Stimulated activated CD4-positive, alpha-beta T cell treated with anti-CD3 and anti-CD28 coated beads, Interleukin-4, amount 100 ng/mL, for 24 hours (primary cell): ENCODE measurements around the gene PNPLA2.
A peak's percentile ranks its signal among the peaks of the same experiment; 100 is the strongest.

Experiments used
- DNase-seq: peaks from one replicate; pipeline ENCODE4 v3.0.0-alpha.2; 2020

PNPLA2 gene, protein sequence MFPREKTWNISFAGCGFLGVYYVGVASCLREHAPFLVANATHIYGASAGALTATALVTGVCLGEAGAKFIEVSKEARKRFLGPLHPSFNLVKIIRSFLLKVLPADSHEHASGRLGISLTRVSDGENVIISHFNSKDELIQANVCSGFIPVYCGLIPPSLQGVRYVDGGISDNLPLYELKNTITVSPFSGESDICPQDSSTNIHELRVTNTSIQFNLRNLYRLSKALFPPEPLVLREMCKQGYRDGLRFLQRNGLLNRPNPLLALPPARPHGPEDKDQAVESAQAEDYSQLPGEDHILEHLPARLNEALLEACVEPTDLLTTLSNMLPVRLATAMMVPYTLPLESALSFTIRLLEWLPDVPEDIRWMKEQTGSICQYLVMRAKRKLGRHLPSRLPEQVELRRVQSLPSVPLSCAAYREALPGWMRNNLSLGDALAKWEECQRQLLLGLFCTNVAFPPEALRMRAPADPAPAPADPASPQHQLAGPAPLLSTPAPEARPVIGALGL

DNA sequence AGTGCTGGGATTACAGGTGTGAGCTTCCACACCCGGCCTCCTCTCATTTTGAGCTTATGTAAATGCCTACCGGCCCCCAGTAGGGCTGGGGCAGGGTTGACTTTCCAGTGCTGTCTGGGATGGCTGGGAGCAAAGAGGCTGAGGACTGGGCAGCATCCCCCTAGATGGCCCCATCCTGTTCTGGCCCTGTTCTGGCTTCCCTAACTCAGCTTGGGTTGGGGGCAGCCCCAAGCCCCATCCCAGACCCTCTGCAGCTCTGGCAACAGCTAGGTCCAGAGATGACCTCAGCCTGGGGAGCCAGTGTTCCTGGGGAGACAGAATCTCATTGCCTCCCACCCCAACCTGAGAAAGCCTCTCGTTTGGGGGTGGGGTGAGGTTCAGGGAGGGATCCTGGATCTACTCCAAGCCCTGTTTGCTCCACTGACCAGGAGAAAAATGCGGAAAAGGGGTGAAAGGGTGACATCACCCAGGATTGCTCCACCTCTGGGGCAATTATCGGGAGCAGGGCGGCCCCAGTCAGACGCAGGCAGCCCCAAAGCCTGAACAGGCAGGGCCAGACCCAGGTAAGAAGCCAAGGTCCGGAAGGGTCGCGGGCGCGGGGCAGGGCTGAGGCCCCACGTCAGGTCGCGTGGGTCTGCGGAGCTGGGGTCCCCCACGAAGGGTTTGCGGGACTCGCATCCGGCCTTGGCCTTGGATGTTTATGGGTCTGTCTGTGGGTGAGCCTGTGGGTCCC, at the start of gene PNPLA2:
TSS of gene PNPLA2 (plus strand) at position 519 of the 733 bp plus-strand sequence. CDS start 805 bp downstream, outside the sequence.
- no peak for DNase-seq

GRCh38 chr11:769887-770641, 48.6 kb upstream of the PNPLA2 start:
- no peak for DNase-seq

DNA sequence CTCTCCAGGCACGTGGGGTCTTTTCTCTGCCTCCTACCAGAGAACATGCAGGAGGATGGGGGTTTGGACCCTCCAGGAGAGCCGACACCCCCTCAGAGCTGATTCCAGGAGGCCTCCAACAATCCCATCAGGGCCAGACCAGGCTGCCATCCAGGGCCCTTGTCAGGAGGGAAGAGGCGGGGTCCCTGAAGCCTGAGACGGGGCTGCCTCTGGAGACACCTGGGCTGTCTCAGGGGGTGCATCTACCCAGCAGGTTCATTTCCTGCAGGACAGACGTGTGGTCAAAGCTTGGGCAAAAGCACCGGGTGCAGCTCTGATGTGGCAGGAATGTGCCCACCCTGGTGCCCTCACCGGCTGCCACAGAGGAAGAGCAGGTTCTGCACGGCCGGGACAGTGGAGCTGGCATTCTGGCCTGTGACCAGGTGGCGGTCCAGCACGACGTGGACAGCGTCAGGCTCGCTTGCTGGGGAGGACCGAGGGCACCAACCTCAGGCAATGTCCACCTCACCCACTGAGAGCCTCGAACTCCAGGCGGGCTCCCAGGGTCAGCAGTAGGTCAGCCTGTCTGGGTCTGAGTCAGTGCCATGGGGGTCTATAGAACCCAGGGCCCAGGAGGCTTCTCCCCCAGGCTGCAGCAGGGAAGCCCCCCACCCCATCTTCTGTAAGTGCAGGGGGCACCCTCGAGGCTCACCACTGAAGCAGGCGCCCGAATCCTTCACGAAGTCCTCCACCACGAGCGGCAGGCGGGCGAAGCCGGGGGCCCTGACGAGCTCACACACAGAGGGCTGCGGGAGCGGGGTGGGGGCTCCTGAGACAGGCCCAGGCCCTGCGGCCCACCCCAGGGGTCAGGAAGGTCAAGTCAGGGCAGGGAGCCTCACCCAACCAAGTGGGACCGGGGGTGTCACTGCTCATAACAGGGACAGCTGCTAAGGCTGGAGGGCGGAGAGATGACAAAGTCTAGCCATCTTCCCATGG, 47.8 kb upstream of the PNPLA2 start:
- DNase-seq: no peak

GRCh38 chr11:771617-772204, 47.0 kb upstream of the PNPLA2 start:
- no peak for DNase-seq

- DNase-seq: no peak
Observed at GRCh38 chr11:772429-773390, 46.0 kb upstream of the PNPLA2 start.

- DNase-seq: no peak
Observed at GRCh38 chr11:773425-773824, 45.3 kb upstream of the PNPLA2 start.

DNA sequence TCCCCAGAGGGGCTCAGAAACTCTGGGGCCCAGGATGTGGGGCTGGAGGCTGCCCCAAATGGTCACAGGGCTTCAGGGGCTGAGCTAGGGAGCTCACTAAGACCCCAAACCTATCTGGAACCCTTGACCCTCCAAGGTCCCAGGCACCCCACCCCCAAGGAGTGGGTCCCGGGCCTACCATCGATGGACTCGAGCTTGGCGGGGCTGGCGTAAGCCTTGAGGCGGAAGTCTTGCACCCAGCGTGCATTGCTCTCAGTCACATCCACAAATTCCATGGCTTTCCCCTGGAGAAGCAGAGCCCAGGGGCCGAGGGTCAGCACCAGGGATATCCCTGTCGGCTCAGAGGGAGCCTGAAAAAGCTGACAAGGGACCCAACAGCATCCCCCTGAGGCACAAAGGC, 44.9 kb upstream of the PNPLA2 start:
- no peak for DNase-seq

DNA sequence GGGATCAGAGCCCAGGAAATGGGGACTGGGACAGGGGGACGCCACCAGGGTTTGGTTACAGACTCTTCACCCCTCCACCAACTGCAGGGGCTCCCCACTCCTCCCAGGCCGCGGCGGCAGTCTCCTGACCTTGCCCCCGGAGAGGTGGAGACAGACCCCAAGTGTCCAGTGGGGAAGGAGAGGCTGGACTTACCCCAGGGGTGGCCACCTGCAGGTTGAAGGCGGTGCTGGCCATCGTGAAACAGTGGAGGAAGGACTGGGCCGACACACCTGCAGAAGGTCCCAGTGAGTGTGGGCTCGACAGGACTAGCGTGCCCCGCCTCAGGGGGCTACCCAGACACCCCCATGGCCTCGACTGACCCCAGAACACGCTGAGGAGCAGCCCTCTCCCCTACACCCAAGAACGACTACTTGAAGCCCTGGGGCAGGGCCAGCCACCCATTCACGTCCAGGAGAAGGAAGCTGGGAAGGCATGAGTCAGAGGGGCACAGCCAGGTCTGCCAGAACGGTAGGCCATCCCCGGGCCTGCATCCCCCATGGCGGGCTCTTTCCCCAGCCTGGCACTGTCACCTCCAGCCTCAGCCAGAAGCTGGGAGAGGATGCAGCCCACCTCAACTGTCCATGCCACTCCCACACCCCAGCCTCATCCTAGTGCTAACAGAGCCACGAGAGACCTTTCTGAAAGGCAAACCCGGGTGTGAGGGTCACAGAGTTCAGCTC, 43.7 kb upstream of the PNPLA2 start:
- no peak for DNase-seq

- no peak for DNase-seq
Observed at GRCh38 chr11:776263-776560, 42.5 kb upstream of the PNPLA2 start.

DNA sequence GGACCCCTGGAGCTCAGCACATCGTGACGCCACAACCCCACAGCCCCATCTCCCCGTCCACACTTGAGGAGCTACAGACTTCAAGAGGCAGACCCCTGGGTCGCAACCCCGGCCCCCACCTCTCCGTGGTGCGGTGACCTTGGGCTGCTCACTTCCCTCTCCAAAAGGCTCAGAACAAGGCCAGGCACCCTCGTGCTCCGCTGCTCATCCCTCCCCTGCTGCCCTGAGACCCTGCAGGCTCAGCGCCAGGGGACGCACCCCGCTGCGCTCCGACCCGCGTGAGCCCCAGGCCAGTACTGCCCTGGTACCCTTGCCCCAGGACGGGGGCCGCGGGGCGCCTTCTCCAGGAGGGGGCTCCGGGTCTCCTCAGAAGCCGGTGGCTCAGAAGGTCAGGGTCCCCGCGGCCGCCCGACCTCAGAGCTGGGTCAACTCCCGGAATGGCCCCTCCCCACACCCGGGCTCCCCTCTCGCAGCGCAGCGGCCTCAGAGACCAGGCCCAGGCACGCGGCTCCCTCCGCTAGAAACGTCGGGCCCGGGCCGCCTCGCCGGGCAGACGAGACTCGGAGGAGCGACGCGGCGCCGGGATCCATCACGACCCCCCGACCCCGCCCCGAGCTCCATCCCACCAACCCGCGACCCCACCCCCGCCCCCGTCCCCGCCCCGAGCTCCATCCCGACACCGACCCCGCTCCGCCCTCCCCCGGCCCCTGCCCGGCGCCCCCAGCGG, 42.0 kb upstream of the PNPLA2 start:
- no peak for DNase-seq

DNA sequence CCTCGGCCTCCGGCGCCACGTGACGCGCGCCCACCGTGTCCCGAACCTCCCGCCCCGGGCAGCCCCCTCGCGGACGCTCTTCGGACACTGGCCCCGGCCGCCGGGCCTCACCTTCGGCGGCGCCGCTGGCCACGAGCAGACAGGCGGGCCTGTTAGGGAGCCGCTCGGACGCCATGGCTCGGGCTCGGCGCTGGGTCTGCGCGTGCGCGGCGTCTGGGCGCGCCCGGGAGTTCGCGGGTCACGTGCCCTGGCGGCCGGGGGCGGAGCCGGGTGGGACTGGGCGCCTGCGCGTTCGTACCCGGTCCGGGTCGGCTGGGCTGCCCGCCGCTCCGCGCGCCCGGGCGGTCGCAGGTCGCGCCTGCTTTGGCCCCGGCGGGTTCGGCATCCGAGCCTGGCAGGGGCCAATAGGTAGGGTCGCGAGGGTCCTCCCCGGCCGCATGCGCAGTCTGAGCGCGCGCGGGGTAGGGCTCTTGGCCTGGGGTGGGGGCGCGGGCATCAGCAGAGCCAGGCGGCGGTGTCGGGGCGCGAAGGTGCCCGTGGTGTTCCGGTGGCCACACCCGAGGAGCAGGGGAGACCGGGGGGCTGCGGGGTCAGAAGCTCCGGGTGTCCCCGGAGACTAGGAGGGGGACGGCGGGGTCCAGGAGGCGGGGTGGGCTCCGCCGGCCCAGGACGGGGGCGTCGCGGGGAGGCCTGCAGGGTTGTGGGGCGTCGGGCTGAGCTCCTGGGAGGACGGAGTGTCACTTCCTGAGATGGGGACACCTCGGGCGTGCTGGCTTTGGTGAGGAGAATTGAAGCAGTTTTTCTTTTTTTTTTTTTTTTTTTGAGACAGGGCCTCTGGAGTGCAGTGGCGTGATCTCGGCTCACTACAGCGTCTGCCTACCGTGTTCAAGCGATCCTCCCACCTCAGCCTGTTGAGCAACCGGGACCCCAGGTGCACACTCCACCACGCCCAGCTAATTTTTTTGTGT, 41.1 kb upstream of the PNPLA2 start, which contains the start of gene GATD1:
TSS of gene GATD1 (minus strand) at position 200 of the 968 bp plus-strand sequence. CDS start at position 175, 25 bp downstream.
- DNase-seq: peak; percentile 94

- DNase-seq: no peak
Observed at GRCh38 chr11:778976-779954, 39.4 kb upstream of the PNPLA2 start.

DNA sequence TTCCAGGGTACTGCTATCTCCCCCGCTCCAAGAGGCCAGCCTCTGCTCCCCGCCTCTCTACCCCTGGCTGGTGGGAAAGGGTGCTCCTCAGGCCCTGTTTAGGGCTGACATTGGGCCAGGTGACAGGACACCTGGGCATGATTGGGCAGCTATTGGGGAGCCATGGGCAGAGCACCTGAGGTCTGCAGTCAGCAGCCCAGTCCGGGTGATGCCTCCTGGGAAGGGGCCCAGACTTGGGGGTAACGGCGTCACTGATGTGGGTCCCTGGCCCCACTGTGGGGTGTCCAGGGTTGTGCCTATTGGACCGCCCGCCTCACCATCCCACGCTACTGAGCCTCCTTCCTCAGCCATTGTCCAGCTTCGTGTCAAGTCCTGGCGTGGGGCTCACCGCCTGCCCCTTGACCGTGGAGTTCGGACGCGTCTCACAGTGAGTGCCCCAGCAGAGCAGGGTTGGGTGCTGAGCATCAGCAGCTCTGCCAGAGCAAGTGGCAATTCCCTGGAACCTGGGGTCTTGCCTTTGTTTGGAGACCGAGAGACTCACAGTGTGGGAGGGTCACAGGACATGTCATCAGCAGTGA, 38.7 kb upstream of the PNPLA2 start:
- no peak for DNase-seq

- DNase-seq: no peak
Observed at GRCh38 chr11:782264-783174, 36.2 kb upstream of the PNPLA2 start.

GRCh38 chr11:783581-784015, 35.1 kb upstream of the PNPLA2 start:
- DNase-seq: peak; percentile 51
